Neural progenitor cell (in vitro differentiated cells): Measurements from ENCODE around the gene KIAA0232. TPM values are rescaled to one million over a fixed set of nuclear protein-coding genes. Genes with fewer than 3 reads are reported as not detected.
"Not testable (repeated sequence)": the region's sequence is repeated elsewhere in the genome, so short reads cannot be mapped to it uniquely, and the experiment has no call there.

ENCODE experiments used
- DNase-seq: peaks from one replicate; pipeline ENCODE4 v3.0.0-alpha.2; 2016; ENCODE audit warnings: low spot score
- H2AFZ ChIP-seq: fragments of 200-600 bp; sonication (generic); replicated peaks from 2 replicates; pipeline ENCODE4 v1.6.1; 2016; ENCODE audit warnings: antibody characterized with exemption
- H3F3A ChIP-seq: fragments of 200-600 bp; sonication (generic); 2 replicates; pipeline ENCODE4 v1.6.1; 2016; ENCODE audit warnings: antibody characterized with exemption, low read depth
- H3K27ac ChIP-seq: fragments of 200-600 bp; sonication (generic); 2 replicates; pipeline ENCODE4 v1.5.1; 2016; ENCODE audit warnings: mild to moderate bottlenecking
- H3K27me3 ChIP-seq: fragments of 200-600 bp; sonication (generic); 2 replicates; pipeline ENCODE4 v1.6.1; 2016; ENCODE audit warnings: mild to moderate bottlenecking, moderate library complexity
- H3K36me3 ChIP-seq: fragments of 200-600 bp; sonication (generic); 2 replicates; pipeline ENCODE4 v1.5.1; 2016
- H3K4me1 ChIP-seq: fragments of 200-600 bp; sonication (generic); 2 replicates; pipeline ENCODE4 v1.6.1; 2016; ENCODE audit warnings: mixed run types
- H3K4me2 ChIP-seq: fragments of 200-600 bp; sonication (generic); 2 replicates; pipeline ENCODE4 v1.6.1; 2016
- H3K4me3 ChIP-seq: fragments of 200-600 bp; sonication (generic); 2 replicates; pipeline ENCODE4 v1.5.1; 2016
- H3K79me2 ChIP-seq: fragments of 200-600 bp; sonication (generic); 2 replicates; pipeline ENCODE4 v1.6.1; 2016; ENCODE audit warnings: low read depth
- H3K9ac ChIP-seq: fragments of 200-600 bp; sonication (generic); 2 replicates; pipeline ENCODE4 v1.6.1; 2016
- H3K9me3 ChIP-seq: fragments of 200-600 bp; sonication (generic); 2 replicates; pipeline ENCODE4 v1.5.1; 2016; ENCODE audit warnings: low read depth
- H4K20me1 ChIP-seq: fragments of 200-600 bp; sonication (generic); 2 replicates; pipeline ENCODE4 v1.6.1; 2016; ENCODE audit warnings: low read depth
- H3K27ac Mint-ChIP-seq: 3 replicates; pipeline ENCODE4 v1.8.0; 2021; ENCODE audit warnings: mixed read lengths
- H3K27me3 Mint-ChIP-seq: 2 replicates; pipeline ENCODE4 v1.8.0; 2022; ENCODE audit warnings: low read depth, mild to moderate bottlenecking, inconsistent platforms, moderate library complexity, mixed read lengths; ENCODE audit not compliant: insufficient read depth
- H3K36me3 Mint-ChIP-seq: 3 replicates; pipeline ENCODE4 v1.8.0; 2021; ENCODE audit warnings: mixed read lengths
- H3K4me1 Mint-ChIP-seq: 3 replicates; pipeline ENCODE4 v1.8.0; 2021; ENCODE audit warnings: mixed read lengths
- H3K4me3 Mint-ChIP-seq: 3 replicates; pipeline ENCODE4 v1.8.0; 2021; ENCODE audit warnings: mild to moderate bottlenecking, moderate library complexity, mixed read lengths
- H3K9me3 Mint-ChIP-seq: 3 replicates; pipeline ENCODE4 v1.8.0; 2020; ENCODE audit warnings: mixed read lengths
- CTCF ChIP-seq: fragments of 200-600 bp; sonication (generic); IDR thresholded peaks from 2 replicates; pipeline ENCODE4 v1.5.1; 2017; ENCODE audit warnings: antibody characterized with exemption, mild to moderate bottlenecking
- EZH2 ChIP-seq: fragments of 200-600 bp; sonication (generic); IDR thresholded peaks from 2 replicates; pipeline ENCODE4 v1.6.1; 2017; ENCODE audit warnings: antibody characterized with exemption, mild to moderate bottlenecking, moderate library complexity
- EZH2phosphoT487 ChIP-seq: fragments of 200-600 bp; sonication (generic); IDR thresholded peaks from 2 replicates; pipeline ENCODE4 v1.6.1; 2017; ENCODE audit warnings: antibody characterized with exemption
- total RNA-seq: library from RNA; depleted of rRNA; stranded (reverse); fragments of >200 nt; gene quantifications from 2 replicates; pipeline ENCODE4 v1.2.3, GENCODE V29; 2015; ENCODE audit warnings: low replicate concordance

Gene KIAA0232
- total RNA-seq, 1 donor from 2014 or later: 42.9 TPM

GRCh38 chr4:6910340-6910959 is 127.9 kb downstream of the KIAA0232 start:
- peak; percentile 57 for DNase-seq
- peak overlapping the region; percentile 99 for H3K4me3 ChIP-seq
- no peaks in the 10 kb centered on the region for H3K9me3 Mint-ChIP-seq
- H4K20me1 ChIP-seq: peaks cover 53% of the 10 kb centered on the region
- peaks cover 55% of the 10 kb centered on the region for H3K79me2 ChIP-seq
- peaks cover 13% of the 10 kb centered on the region for H3K27me3 ChIP-seq
- H3K36me3 Mint-ChIP-seq: peaks cover 2% of the 10 kb centered on the region
- no peak overlapping the region for H3K9ac ChIP-seq
- H3K36me3 ChIP-seq: no peaks in the 10 kb centered on the region
- H2AFZ ChIP-seq: peak overlapping the region; percentile 23
- H3K4me1 Mint-ChIP-seq: peaks cover 35% of the 10 kb centered on the region
- H3K4me1 ChIP-seq: peaks cover 26% of the 10 kb centered on the region
- no peaks in the 10 kb centered on the region for H3K9me3 ChIP-seq
- peak overlapping the region; percentile 96 for H3K4me3 Mint-ChIP-seq
- peak overlapping the region; percentile 90 for H3K4me2 ChIP-seq
- peak overlapping the region; percentile 95 for H3K27ac Mint-ChIP-seq
- H3K27me3 Mint-ChIP-seq: peaks cover 11% of the 10 kb centered on the region
- no peak for TF ChIP-seq EZH2phosphoT487
- peak; percentile 45 for TF ChIP-seq CTCF
- H3F3A ChIP-seq: peaks cover 15% of the 10 kb centered on the region
- H3K27ac ChIP-seq: no peak overlapping the region

DNA sequence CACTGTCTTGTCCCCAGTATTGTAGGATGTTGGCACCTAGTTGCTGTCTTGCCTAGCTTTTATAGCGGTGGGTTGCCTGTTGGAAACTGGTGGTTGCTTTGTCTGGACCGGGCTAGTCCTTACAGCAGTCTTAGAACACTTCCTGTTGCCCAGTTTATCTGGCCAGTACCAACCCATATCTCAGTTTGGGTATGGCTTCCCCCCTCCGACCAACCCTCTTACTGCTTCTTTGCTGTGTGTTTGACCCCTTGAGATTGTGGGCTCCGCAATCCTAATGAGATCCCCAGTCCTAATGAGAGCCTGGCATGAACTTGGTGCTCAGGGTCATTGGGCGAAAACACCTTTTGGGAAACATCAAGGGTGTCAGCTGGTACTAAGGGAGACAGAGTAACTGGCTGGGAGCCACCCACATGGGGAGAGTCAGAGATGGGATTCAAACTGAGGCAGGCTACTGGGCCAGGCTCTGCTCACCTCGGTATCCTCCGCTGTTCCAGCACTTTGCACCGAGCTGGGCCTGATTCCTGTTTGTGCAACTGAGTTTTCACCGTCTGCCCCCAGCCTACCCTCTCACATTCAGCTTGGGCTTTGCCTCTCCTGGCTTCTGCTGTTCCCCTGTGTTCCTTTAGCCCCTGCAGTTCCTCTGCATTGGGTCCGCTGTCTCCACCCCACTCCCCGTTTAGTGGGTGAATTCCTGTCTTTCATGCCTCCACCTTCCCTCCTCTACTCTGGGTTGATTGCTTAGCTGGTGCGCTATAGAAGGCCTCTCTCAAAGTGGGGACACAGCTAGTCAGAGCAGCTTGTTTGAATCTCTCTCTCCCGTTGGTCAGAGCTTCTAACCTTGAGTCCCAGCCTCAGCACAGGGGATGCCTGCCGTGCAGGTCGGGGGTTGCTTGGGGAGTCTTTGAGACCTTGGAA is 128.7 kb downstream of the KIAA0232 start:
- Histone ChIP-seq H3K9ac (no peak overlapping the region), H2AFZ (no peak overlapping the region), H3K4me3 (peak overlapping the region; percentile 99), H3K27ac (no peak overlapping the region), H3K27me3 (peaks cover 13% of the 10 kb centered on the region), H3K4me2 (peak overlapping the region; percentile 90), H3K4me1 (peaks cover 26% of the 10 kb centered on the region), H4K20me1 (peaks cover 61% of the 10 kb centered on the region), H3K9me3 (no peaks in the 10 kb centered on the region), H3F3A (peaks cover 18% of the 10 kb centered on the region), H3K79me2 (peaks cover 62% of the 10 kb centered on the region), H3K36me3 (no peaks in the 10 kb centered on the region)
- H3K4me1 Mint-ChIP-seq: peaks cover 36% of the 10 kb centered on the region
- DNase-seq: no peak
- TF ChIP-seq EZH2 (no peak), CTCF (no peak), EZH2phosphoT487 (no peak)
- H3K9me3 Mint-ChIP-seq: no peaks in the 10 kb centered on the region
- peaks cover 2% of the 10 kb centered on the region for H3K36me3 Mint-ChIP-seq
- peak overlapping the region; percentile 83 for H3K27ac Mint-ChIP-seq
- H3K27me3 Mint-ChIP-seq: peaks cover 10% of the 10 kb centered on the region
- peak overlapping the region; percentile 96 for H3K4me3 Mint-ChIP-seq

- peaks cover 69% of the 10 kb centered on the region for H3K79me2 ChIP-seq
- H3F3A ChIP-seq: peaks cover 25% of the 10 kb centered on the region
- H2AFZ ChIP-seq, H3K9me3 ChIP-seq, H3K4me3 ChIP-seq, H3K36me3 ChIP-seq, H3K27ac Mint-ChIP-seq, H3K4me3 Mint-ChIP-seq, DNase-seq, H3K9me3 Mint-ChIP-seq, H3K9ac ChIP-seq, H3K4me2 ChIP-seq, H3K27ac ChIP-seq, H3K27me3 Mint-ChIP-seq, H3K36me3 Mint-ChIP-seq: not testable (repeated sequence)
- H3K4me1 ChIP-seq: peaks cover 32% of the 10 kb centered on the region
- peaks cover 43% of the 10 kb centered on the region for H3K4me1 Mint-ChIP-seq
- peaks cover 68% of the 10 kb centered on the region for H4K20me1 ChIP-seq
- H3K27me3 ChIP-seq: peaks cover 11% of the 10 kb centered on the region
Measured at GRCh38 chr4:6911917-6912316, 129.4 kb downstream of the KIAA0232 start.
